ENCODE data around the gene RING1.

RING1 gene

GRCh38 chr6:33199687-33200218, 8.5 kb upstream of the RING1 start:
- H3K4me3 ChIP-seq (ENCODE audit: low read length), result peak overlapping the region; percentile 97
- peak; percentile 66 for DNase-seq (ENCODE audit: low read depth)
- TF ChIP-seq CTCF (IDR thresholded peaks at IDR 0.05; ENCODE audit: insufficient read depth, low read depth, low read length, missing control alignments), result no peak

GRCh38 chr6:33200219-33201146, 7.8 kb upstream of the RING1 start, which contains the start of the genes RXRB and SLC39A7:
RXRB (minus strand) TSS chr6:33200665; CDS start chr6:33200476, 189 bp downstream.
SLC39A7 (plus strand) TSS chr6:33200867; CDS start chr6:33201246, 379 bp downstream.
- peak within 1 kb of the TSS; percentile 97 for H3K4me3 ChIP-seq (ENCODE audit: low read length)
- DNase-seq (ENCODE audit: low read depth), result peak; percentile 99
- no peak for TF ChIP-seq CTCF (IDR thresholded peaks at IDR 0.05; ENCODE audit: insufficient read depth, low read depth, low read length, missing control alignments)

GRCh38 chr6:33201147-33201545, 7.2 kb upstream of the RING1 start:
- H3K4me3 ChIP-seq (ENCODE audit: low read length), result peak overlapping the region; percentile 97
- no peak for TF ChIP-seq CTCF (IDR thresholded peaks at IDR 0.05; ENCODE audit: insufficient read depth, low read depth, low read length, missing control alignments)
- DNase-seq (ENCODE audit: low read depth), result no peak

GRCh38 chr6:33201935-33202334, 6.4 kb upstream of the RING1 start:
- peak overlapping the region; percentile 97 for H3K4me3 ChIP-seq (ENCODE audit: low read length)
- no peak for TF ChIP-seq CTCF (IDR thresholded peaks at IDR 0.05; ENCODE audit: insufficient read depth, low read depth, low read length, missing control alignments)
- DNase-seq (ENCODE audit: low read depth), result no peak

- TF ChIP-seq CTCF (IDR thresholded peaks at IDR 0.05; ENCODE audit: insufficient read depth, low read depth, low read length, missing control alignments), result no peak
- DNase-seq (ENCODE audit: low read depth), result no peak
- H3K4me3 ChIP-seq (ENCODE audit: low read length), result no peak overlapping the region
Measured at GRCh38 chr6:33202799-33203198, 5.5 kb upstream of the RING1 start.

GRCh38 chr6:33203443-33204164, 4.7 kb upstream of the RING1 start:
- no peak for DNase-seq (ENCODE audit: low read depth)
- no peak overlapping the region for H3K4me3 ChIP-seq (ENCODE audit: low read length)
- TF ChIP-seq CTCF (IDR thresholded peaks at IDR 0.05; ENCODE audit: insufficient read depth, low read depth, low read length, missing control alignments), result no peak
